ENCODE measurements around the gene TCTN3. TPM values are rescaled to one million over a fixed set of nuclear protein-coding genes. Genes with fewer than 3 reads are reported as not detected.

TCTN3 gene
- total and polyA plus RNA-seq, 10 of the 15 experiments (the other 5 are each of a cell fraction or from before 2014, with no cell fraction given): 20.0 to 48.7 (median 29.1) TPM

- TF ChIP-seq NFXL1 (IDR thresholded peaks at IDR 0.05; ENCODE audit: borderline replicate concordance) (no peak), ESRRA (IDR thresholded peaks at IDR 0.05; ENCODE audit: low read length) (no peak), E2F4 (IDR thresholded peaks at IDR 0.05; ENCODE audit: low read depth, low read length) (no peak), RCOR1 (conservative IDR thresholded peaks at IDR 0.05; ENCODE audit: low read depth, low read length) (0 out of 2 replicates have a peak, but pooled peaks have one; percentile 35), ZNF592 (IDR thresholded peaks at IDR 0.05) (no peak), BCL11A (IDR thresholded peaks at IDR 0.05; ENCODE audit: low read depth, low read length) (no peak), SUPT20H (IDR thresholded peaks at IDR 0.05; ENCODE audit: borderline replicate concordance, control insufficient read depth, low read depth, low read length) (no peak), ATF7 (IDR thresholded peaks at IDR 0.05; ENCODE audit: low read depth) (peak; percentile 64; the same call in 1 of the 2 replicates), KLF5 (IDR thresholded peaks at IDR 0.05; ENCODE audit: partially characterized antibody) (no peak), HDAC6 (IDR thresholded peaks at IDR 0.05; ENCODE audit: unreplicated experiment) (no peak)
These were observed 37.2 kb downstream of the TCTN3 start, which contains the start of gene ALDH18A1 (continued) for GRCh38 chr10:95656291-95657164.

Data from GM12878 (cell line).